ENCODE results near the gene BSDC1.

The BSDC1 gene

DNA sequence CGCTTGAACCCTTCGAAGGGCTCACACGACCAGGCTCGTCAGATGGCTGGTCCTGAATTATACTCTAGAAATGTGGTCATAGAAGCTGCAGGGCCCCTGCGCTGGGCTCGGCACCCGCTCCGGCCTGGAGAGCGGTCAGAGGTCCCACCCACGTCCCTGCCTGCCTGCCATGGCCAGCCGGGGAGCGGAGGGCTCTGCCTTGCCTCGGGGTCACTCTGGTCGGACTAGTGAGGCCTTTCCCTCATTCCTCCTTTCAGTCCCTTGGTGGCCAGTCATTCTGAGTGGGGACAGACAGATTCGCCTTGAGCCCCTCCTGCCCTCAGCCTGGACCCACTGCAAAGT lies 57.7 kb downstream of the BSDC1 start:
- no peak for DNase-seq (ENCODE audit: low read depth in 2 of 2)

DNA sequence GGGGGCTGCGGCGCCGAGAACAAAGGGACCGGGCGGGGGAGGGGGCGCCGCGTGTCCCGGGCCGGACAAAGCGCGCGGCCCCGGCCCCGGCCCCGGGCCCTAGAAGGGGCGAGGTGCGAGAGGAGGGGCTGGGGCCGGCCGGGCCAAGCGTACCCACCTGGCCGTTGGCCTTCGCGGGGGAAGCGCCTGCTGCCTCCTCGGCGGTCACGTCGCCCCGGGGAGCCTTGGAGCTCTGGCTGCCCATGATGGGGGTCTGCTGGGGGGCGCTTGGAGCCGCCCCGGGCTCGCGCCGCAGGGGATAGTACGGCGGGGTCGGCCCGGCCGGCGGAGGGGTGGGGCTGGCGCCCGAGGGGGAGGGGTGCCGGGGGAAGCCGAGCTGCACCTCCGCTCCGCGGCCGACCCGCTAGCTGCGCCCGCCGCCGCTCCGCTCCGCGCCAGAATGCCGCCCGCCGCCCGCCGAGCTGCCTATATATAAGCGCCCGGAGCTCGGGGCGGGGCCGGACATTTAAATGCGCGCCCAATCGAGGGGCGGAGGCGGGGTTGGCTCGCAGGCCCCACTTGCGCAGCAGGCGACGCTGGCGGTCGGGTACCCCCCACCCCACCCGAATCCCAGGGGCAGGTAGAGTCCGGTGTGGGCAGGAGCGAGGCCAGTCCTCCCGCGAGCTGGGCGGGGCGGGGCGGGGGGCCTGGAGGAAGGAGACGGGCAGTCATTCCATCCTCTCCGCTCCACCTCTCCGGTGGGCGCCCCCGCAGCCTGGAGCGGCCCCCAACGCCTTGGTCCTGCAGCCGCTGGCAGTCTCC lies 58.3 kb downstream of the BSDC1 start, which contains the start of gene MARCKSL1:
Gene MARCKSL1, minus strand, starts transcription at position 444 of the 801 bp plus-strand sequence. Its CDS starts 200 bp downstream, at position 244.
- peak; percentile 73 to 74 for DNase-seq (ENCODE audit: low read depth in 2 of 2)

DNA sequence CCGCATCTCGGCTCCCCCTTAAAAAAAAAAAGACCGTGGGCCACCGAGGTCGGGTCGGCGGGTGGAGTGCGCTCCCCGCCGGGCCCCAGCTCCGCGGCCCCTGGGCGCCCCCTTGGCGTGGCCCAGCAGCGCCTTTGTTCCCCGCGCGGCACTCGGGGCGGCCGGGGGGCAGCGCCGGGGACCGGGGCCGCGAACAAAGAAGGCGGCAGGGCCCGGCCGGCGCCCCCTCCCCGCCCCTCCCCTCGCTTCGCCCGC lies 58.8 kb downstream of the BSDC1 start:
- DNase-seq (ENCODE audit: low read depth in 2 of 2), result no peak

DNA sequence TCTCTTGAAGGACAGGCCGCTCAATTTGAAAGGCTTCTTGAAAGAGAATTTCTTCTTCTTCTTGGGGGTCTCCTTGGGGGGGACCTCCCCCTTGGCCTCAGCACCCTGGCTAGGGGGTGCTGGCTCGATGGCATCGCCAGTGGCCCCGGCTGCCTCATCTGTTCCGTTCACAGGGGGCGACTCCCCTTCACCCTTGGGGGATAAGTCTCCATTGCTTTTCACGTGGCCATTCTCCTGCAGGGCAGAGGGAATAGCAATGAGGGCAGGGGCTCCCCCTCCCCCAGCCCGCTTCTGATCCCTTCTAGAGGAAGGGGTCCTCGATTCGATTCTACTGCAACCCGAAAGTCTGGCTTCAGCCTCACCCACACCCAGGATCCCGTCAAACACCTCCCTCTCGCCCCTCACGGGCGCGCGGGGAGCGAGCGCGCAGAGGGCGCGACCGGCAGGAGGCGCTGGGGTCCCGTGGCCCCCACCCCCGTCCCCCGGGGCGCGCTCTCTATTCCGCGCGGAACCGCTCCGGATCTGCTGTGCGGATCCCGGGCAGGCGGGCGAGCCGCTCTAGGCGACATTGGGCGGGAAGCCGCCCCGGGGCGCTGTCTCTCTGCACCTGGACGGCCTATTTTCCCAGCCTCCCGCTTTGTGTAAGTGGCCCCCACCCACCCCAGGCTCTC lies 59.2 kb downstream of the BSDC1 start:
- peak in 1 of 2 donors; percentile 46 for DNase-seq (ENCODE audit: low read depth in 2 of 2)

DNA sequence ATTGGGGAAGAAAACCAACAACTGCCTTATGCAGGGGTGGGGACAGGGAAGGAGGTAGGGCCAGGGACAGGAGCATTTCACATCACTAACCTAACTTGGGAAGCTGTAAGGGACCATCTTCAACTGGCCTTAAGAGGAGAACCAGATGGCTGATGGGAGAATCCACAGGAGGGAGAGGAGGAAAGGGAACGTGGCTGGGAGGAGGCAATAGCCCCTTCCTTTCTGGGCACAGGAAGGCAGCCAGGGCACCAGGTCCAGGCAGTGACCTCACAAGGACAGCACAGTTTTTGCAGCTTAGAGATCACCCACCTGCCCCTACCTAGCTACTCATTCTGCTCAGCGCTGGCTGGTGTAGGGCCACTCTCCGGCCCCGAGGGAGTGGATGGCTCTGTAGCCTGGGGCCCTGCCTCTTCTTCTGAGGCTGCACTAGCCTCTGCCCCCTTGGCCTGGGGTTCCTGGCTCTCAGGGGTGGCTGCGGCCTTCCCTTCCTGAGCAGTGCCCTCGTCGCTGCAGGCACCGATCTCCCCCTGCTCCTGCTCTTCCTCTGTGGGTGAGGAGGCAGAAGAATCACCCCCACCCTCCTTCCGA lies 59.9 kb downstream of the BSDC1 start:
- DNase-seq (ENCODE audit: low read depth in 2 of 2), result no peak

DNA sequence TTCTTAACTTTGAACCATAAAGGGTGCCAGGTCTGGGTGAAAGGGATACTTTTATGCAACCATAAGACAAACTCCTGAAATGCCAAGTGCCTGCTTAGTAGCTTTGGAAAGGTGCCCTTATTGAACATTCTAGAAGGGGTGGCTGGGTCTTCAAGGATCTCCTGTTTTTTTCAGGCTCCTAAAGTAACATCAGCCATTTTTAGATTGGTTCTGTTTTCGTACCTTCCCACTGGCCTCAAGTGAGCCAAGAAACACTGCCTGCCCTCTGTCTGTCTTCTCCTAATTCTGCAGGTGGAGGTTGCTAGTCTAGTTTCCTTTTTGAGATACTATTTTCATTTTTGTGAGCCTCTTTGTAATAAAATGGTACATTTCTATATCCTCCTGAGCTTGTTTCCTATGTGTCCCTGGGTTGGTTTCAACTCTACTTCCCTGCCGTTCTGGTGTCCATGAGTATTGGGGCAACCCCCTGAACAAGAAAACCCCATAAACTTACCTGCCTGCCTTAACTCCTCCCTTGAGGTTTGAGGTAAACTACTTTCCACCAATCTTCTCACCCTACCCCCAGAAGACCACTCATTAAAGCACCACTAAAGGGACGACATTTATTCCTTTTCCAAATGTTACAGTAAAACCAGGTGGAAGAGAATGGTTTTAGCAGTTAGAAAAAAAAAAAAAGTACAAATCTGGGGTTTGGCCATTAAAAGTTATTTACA lies 60.8 kb downstream of the BSDC1 start:
- DNase-seq (ENCODE audit: low read depth in 2 of 2), result no peak

DNA sequence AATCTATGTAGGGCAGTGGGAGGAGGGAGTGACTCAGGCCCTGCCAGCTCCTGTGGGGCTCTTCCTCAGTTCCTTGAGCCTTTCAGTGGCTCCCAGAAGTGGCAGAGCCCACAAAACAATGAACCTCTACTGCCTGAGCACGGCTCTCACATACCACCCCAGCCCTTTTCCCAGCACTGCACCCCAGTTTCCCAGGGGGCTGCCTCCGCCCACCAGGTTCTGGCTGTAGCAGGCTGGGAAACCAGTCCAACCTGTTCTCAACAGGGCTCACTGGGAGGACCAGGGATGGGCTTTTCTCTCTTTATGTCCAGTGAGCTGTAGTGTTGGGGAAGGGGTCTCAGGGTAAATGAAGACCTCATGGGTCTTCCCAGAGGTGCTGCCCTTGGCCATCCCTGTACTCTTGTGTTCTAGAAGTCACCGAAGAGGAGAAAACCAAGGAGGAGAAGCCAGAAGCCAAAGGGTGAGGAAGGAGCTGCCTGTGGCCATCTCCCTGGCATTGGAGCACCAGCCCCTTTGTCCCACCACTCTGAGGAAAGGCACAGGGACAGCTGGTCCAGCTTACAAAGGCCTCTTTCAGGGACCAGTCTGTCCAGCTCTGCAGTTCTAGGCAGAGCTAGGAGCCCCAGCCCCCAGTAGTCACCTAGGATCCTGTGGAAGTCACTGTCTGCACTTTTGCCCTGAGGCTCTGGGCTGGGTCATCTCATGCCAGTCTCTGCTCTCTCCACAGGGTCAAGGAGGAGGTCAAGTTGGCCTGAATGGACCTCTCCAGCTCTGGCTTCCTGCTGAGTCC lies 61.8 kb downstream of the BSDC1 start:
- no peak for DNase-seq (ENCODE audit: low read depth in 2 of 2)

DNA sequence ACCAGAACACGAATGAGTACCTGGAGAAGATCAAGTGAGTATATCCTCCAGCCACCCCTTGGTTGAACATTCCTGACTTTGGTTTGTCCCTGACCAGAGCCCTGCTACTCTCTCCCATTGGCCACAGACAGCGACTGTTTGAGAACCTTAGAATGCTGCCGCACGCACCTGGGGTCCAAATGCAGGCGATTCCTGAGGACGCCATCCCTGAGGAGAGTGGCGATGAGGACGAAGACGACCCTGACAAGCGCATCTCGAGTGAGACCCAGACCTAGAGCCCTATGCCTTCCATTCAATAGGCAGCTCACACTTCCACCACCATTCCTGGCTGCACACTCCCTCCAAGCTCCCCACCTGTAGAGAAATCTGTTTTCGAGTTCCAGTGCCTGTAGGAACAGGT lies 62.7 kb downstream of the BSDC1 start:
- no peak for DNase-seq (ENCODE audit: low read depth in 2 of 2)

DNA sequence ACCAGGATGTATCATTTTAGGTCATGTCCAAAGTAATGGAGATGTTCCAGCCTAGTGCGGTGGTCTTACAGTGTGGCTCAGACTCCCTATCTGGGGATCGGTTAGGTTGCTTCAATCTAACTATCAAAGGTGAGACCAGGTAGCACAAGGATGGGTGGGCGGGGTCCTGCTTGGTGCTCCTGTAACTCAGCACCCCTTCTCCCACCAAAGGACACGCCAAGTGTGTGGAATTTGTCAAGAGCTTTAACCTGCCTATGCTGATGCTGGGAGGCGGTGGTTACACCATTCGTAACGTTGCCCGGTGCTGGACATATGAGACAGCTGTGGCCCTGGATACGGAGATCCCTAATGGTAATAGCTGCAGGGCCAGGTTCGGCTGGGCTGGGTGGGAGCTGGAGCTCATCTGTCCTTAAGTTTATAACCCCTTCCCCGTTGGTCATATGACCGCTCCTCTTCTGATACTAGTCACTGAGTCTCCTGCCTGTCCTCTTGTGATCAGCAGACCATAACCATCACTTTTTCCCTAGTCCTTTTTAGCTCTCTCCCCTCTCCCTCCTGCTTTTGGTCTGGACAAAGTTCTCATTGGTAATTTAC lies 63.6 kb downstream of the BSDC1 start:
- no peak for DNase-seq (ENCODE audit: low read depth in 2 of 2)

DNA sequence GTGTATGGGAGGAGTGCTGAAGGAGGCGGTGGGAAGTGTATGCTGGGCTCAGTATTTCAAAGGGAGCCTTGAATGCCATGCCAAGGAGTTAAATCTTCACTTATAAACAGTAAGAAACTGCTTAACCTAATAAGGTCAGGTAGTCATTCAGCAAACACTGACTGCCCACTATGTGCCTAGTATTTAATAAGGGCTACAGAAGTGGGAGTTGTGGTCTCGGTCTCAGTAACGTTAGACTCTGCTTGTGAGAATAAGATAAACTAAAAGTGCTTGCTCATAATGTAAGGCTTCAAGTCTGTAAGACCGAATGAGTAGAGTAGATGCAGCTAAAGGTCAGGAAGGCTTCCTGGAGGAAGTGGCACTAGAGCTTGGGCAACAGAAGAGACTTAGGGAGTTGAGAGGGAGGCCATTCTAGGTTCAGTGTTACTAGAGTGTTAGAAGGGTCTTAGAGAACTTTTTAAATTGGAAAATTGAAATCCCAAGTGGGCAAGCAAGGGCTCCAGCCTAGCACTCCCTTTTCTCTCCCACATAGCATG lies 64.2 kb downstream of the BSDC1 start:
- DNase-seq (ENCODE audit: low read depth in 2 of 2), result no peak

DNA sequence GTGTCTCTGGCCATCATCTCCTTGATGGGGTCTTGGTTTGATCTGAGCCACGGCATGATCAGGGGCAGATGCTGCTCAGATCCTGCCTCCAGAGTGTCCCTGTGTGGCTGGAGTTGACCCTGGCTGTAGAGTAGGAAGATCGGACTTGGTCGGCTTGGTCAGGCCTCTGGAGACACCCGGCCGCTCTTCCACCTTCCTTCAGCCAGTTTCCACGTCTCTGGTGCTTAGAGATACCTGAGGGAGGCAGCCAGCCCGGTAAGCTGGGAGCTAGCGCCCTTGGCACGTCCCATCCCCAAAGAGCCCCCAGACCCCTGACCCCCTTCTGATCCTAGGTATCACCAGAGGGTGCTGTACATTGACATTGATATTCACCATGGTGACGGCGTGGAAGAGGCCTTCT lies 67.0 kb downstream of the BSDC1 start:
- DNase-seq (ENCODE audit: low read depth in 2 of 2), result no peak

DNA sequence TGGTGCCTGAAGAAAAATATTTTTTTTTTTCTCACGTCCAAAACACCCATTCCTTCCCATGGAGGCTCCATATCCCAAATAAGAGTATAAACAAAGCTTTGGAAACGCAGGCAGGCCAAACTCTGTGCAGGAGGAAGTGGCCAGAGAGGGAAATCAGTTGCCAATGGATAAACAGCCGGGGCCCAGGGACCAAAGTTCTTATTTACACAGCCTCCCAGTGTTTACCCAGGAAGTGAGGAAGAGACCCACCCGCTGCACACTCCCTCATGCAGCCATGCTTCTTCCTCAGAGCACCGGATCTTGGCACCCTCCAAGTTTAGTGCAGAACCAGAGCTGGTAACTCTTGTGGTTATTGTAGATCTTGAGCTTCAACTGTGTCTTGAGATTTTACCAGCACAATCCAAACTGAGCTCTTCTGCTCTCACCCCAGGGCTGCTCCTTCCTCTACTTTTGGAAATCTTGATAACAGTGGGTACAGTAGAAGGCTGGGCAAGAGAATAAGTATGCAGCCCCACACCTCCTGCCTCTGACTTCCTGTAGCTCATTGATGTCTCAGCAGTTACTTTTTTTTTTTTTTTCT lies 72.4 kb downstream of the BSDC1 start:
- no peak for DNase-seq (ENCODE audit: low read depth in 2 of 2)

DNA sequence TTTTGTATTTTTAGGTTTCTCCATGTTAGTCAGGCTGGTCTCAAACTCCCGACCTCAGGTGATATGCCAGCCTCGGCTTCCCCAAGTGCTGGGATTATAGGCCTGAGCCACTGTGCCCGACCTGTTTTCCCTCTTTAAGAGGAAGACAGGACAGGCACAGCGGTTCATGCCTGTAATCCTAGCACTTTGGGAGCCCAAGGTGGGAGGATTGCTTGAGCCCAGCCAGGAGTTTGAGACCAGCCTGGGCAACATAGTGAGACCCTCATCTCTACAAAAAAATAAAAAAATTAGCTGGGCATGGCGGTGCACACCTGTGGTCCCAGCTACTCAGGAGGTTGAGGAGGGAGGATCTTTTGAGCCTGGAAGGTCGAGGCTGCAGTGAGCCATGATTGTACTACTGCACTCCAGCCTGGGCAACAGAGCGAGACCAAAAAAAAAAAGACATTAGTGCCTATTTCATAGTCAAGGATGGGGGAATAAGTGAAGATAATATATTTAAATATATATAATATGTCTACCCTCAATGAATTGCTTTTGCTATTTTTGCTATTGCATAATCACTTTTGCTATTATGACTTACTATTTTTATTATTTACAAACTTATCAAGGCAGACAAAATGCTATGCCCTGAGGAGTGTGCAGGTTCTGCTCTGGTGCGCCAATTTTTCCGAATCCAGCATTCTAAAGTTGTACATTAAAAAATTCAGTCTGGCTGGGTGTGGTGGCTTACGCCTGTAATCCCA lies 75.9 kb downstream of the BSDC1 start:
- no peak for DNase-seq (ENCODE audit: low read depth in 2 of 2)

DNA sequence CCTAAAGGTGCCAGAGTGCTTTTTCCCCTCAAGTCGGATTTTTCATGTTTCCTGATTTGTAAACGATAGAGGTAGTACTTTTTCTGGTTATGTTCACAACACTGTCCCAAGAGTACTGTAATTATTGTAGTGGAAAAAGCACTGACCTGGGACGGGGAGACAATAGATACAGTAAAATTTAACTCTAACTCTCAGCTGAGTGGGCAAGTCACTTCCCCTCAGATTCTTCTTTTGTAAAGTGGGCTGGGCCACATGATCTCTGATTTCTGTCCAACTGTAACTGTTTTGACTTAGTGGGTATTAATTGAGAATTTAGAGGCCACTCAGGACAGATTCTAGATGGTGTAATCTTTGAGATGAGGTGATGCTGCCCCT lies 77.4 kb downstream of the BSDC1 start:
- DNase-seq (ENCODE audit: low read depth in 2 of 2), result no peak

Measured in stimulated activated CD4-positive, alpha-beta T cell treated with anti-CD3 and anti-CD28 coated beads, Interleukin-4, amount 100 ng/mL, for 48 hours (primary cell).